Measurements from ENCODE around the gene MGAT4C.

DNA sequence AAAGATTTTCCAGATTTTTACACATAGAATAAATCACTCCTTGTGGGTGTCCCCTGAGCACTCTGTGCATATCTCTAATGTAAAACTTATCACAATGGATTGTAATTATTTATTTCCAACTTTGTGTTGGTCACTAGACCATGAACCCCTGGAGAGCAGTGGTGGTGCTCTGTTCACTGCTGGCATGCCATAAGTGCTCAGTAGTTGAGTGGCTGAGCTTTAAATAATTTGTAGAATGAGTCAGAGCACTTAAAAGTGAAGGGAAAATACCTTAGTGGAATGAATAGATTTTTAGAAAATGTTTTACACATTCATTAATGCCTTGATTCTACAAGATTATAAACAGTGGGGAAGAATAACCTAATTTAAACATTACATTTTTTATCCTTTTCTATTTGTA, 6.3 kb downstream of the MGAT4C start:
- TF ChIP-seq, protein P1, sequence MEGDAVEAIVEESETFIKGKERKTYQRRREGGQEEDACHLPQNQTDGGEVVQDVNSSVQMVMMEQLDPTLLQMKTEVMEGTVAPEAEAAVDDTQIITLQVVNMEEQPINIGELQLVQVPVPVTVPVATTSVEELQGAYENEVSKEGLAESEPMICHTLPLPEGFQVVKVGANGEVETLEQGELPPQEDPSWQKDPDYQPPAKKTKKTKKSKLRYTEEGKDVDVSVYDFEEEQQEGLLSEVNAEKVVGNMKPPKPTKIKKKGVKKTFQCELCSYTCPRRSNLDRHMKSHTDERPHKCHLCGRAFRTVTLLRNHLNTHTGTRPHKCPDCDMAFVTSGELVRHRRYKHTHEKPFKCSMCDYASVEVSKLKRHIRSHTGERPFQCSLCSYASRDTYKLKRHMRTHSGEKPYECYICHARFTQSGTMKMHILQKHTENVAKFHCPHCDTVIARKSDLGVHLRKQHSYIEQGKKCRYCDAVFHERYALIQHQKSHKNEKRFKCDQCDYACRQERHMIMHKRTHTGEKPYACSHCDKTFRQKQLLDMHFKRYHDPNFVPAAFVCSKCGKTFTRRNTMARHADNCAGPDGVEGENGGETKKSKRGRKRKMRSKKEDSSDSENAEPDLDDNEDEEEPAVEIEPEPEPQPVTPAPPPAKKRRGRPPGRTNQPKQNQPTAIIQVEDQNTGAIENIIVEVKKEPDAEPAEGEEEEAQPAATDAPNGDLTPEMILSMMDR (IDR thresholded peaks at IDR 0.05; ENCODE audit: insufficient read depth, low read depth, low read length) = no peak
- TF ChIP-seq EZH2 (IDR thresholded peaks at IDR 0.05; ENCODE audit: insufficient read depth, low read length) = no peak

Data from astrocyte (in vitro differentiated cells and primary cell).